ENCODE measurements around the gene CHAC1.

DNA sequence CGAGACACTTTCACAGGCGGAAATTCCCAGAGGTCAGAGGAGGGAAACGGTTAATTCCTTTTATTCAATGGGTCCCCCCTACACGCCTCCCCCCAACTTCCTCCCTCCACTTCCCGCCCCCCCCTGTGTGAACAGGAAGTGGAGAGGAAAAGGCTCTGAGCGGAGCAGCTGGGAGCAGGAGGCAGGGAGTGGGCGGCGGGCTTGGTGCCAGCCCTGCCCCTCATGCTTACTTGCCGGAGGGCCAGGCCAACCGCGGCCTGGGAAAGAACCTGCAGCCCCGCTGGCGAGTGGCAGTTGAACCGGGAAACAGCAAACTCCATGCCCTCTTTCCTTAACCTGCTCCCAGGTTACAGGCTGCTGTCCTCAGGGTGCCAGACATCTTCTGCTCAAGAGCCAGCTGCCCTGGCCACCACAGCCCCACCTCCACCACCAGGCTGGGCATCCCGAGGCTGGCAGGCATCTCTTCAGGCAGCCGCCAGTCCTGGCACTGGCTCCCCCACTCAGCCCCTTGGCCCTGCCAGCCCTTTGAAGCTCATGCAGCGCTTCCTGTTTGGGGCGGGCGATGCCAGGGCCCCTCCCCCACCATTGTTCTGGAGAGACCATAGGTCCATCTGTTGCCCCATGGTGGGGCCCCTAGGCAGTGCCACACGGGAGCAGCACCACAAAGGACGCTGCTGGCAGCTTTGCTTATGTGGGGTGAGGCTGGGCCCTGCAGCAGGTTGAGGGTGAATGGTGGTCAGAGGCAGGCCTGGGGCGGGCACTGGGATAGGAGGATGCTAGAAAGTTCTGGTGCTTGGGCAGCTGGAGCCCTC lies 46.1 kb upstream of the CHAC1 start:
- TF ChIP-seq, protein P1, sequence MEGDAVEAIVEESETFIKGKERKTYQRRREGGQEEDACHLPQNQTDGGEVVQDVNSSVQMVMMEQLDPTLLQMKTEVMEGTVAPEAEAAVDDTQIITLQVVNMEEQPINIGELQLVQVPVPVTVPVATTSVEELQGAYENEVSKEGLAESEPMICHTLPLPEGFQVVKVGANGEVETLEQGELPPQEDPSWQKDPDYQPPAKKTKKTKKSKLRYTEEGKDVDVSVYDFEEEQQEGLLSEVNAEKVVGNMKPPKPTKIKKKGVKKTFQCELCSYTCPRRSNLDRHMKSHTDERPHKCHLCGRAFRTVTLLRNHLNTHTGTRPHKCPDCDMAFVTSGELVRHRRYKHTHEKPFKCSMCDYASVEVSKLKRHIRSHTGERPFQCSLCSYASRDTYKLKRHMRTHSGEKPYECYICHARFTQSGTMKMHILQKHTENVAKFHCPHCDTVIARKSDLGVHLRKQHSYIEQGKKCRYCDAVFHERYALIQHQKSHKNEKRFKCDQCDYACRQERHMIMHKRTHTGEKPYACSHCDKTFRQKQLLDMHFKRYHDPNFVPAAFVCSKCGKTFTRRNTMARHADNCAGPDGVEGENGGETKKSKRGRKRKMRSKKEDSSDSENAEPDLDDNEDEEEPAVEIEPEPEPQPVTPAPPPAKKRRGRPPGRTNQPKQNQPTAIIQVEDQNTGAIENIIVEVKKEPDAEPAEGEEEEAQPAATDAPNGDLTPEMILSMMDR (IDR thresholded peaks at IDR 0.05): no peak
- TF ChIP-seq POLR2A (IDR thresholded peaks at IDR 0.05): no peak
